ENCODE data around the gene SPATA24.

- TF ChIP-seq POLR2AphosphoS5 (IDR thresholded peaks at IDR 0.05; ENCODE audit: low read depth, low read length): no peak
- TF ChIP-seq SIN3A (IDR thresholded peaks at IDR 0.05; ENCODE audit: borderline replicate concordance, insufficient read depth, low read length): no peak
- TF ChIP-seq TAF1 (IDR thresholded peaks at IDR 0.05; ENCODE audit: borderline replicate concordance, insufficient read depth, low read length): no peak
- no peak for TF ChIP-seq FOXP2 (optimal IDR thresholded peaks at IDR 0.05; ENCODE audit: borderline replicate concordance, extremely low read depth, extremely low read length, insufficient read depth)
- TF ChIP-seq REST (IDR thresholded peaks at IDR 0.05; ENCODE audit: insufficient read depth in 1 of 2, low read depth in 2 of 2, low read length in 2 of 2): no peak
Measured at GRCh38 chr5:139402561-139403158, 1.2 kb downstream of the SPATA24 start.
